Measurements from ENCODE around the gene WSCD1. TPM values are rescaled to one million over a fixed set of nuclear protein-coding genes. Genes with fewer than 3 reads are reported as not detected.

WSCD1 gene
- polyA plus RNA-seq, 1 donor (not counting 4 experiments of a cell fraction or from before 2014, with no cell fraction given): not detected

GRCh38 chr17:6168296-6168695 lies 98.1 kb downstream of the WSCD1 start:
- DNase-seq (ENCODE audit: low read depth, low spot score): no peak
- H3K4me3 ChIP-seq (ENCODE audit: control insufficient read depth in 2 of 3, extremely low read depth in 1 of 3, insufficient read depth in 2 of 3, low read depth in 1 of 3, low read length in 3 of 3): no peak overlapping the region
- H2AFZ ChIP-seq (ENCODE audit: control insufficient read depth, low read length): no peak overlapping the region
- dilution Hi-C loops (cut with MboI; ENCODE audit: extremely low pct_ligation_motif_present, low sequenced_read_pairs): no loop called here
- no peak overlapping the region for H3K9ac ChIP-seq (ENCODE audit: control insufficient read depth, extremely low read depth, insufficient read depth, low read length)
- H3K4me1 ChIP-seq (ENCODE audit: control insufficient read depth, extremely low read depth, insufficient read depth, low read length): no peaks in the 10 kb centered on the region
- H3K27ac ChIP-seq (ENCODE audit: control insufficient read depth, insufficient read depth, low read length): no peak overlapping the region
- no peaks in the 10 kb centered on the region for H3K79me2 ChIP-seq (ENCODE audit: control insufficient read depth, insufficient read depth, low read length)
- no peaks in the 10 kb centered on the region for H3K9me3 ChIP-seq (ENCODE audit: control insufficient read depth, low read depth, low read length)
- H3K4me2 ChIP-seq (ENCODE audit: control insufficient read depth, extremely low read depth, insufficient read depth, low read depth, low read length): no peak overlapping the region
- H3K9me1 ChIP-seq (ENCODE audit: control insufficient read depth, extremely low read depth, insufficient read depth, low read length): no peaks in the 10 kb centered on the region
- no peak for TF ChIP-seq EZH2 (IDR thresholded peaks at IDR 0.05; ENCODE audit: low read length)
- TF ChIP-seq CTCF (optimal IDR thresholded peaks at IDR 0.05 in 1 of 3, IDR thresholded peaks at IDR 0.05 in 1 of 3, conservative IDR thresholded peaks at IDR 0.05 in 1 of 3; ENCODE audit: extremely low read depth in 1 of 3, insufficient read depth in 2 of 3, low read length in 3 of 3): no peak
- H4K20me1 ChIP-seq (ENCODE audit: control insufficient read depth, extremely low read depth, insufficient read depth, low read length): no peaks in the 10 kb centered on the region
- H3K36me3 ChIP-seq (ENCODE audit: control insufficient read depth in 2 of 2, extremely low read depth in 1 of 2, insufficient read depth in 2 of 2, low read length in 2 of 2): no peaks in the 10 kb centered on the region
- peaks cover 3% of the 10 kb centered on the region for H3K27me3 ChIP-seq (ENCODE audit: control insufficient read depth, extremely low read depth, insufficient read depth, low read length)
- no peak for FAIRE-seq

- no peak overlapping the region for H2AFZ ChIP-seq (ENCODE audit: control insufficient read depth, low read length)
- no peaks in the 10 kb centered on the region for H3K4me1 ChIP-seq (ENCODE audit: control insufficient read depth, extremely low read depth, insufficient read depth, low read length)
- no peak for DNase-seq (ENCODE audit: low read depth, low spot score)
- no peaks in the 10 kb centered on the region for H3K36me3 ChIP-seq (ENCODE audit: control insufficient read depth in 2 of 2, extremely low read depth in 1 of 2, insufficient read depth in 2 of 2, low read length in 2 of 2)
- peaks cover 6% of the 10 kb centered on the region for H3K27me3 ChIP-seq (ENCODE audit: control insufficient read depth, extremely low read depth, insufficient read depth, low read length)
- no peak overlapping the region for H3K4me3 ChIP-seq (ENCODE audit: control insufficient read depth in 2 of 3, extremely low read depth in 1 of 3, insufficient read depth in 2 of 3, low read depth in 1 of 3, low read length in 3 of 3)
- H3K79me2 ChIP-seq (ENCODE audit: control insufficient read depth, insufficient read depth, low read length): no peaks in the 10 kb centered on the region
- no peak overlapping the region for H3K9ac ChIP-seq (ENCODE audit: control insufficient read depth, extremely low read depth, insufficient read depth, low read length)
- H3K9me1 ChIP-seq (ENCODE audit: control insufficient read depth, extremely low read depth, insufficient read depth, low read length): no peaks in the 10 kb centered on the region
- no peak for FAIRE-seq
- no peaks in the 10 kb centered on the region for H3K9me3 ChIP-seq (ENCODE audit: control insufficient read depth, low read depth, low read length)
- no peak overlapping the region for H3K27ac ChIP-seq (ENCODE audit: control insufficient read depth, insufficient read depth, low read length)
- dilution Hi-C loops (cut with MboI; ENCODE audit: extremely low pct_ligation_motif_present, low sequenced_read_pairs): no loop called here
- no peak for TF ChIP-seq CTCF (optimal IDR thresholded peaks at IDR 0.05 in 1 of 3, IDR thresholded peaks at IDR 0.05 in 1 of 3, conservative IDR thresholded peaks at IDR 0.05 in 1 of 3; ENCODE audit: extremely low read depth in 1 of 3, insufficient read depth in 2 of 3, low read length in 3 of 3)
- no peak for TF ChIP-seq EZH2 (IDR thresholded peaks at IDR 0.05; ENCODE audit: low read length)
- H3K4me2 ChIP-seq (ENCODE audit: control insufficient read depth, extremely low read depth, insufficient read depth, low read depth, low read length): no peak overlapping the region
- no peaks in the 10 kb centered on the region for H4K20me1 ChIP-seq (ENCODE audit: control insufficient read depth, extremely low read depth, insufficient read depth, low read length)
These were observed 100.2 kb downstream of the WSCD1 start for GRCh38 chr17:6170349-6170748.
